NCI-H748 (cell line): ENCODE results near the gene TRAF3.
A peak's percentile ranks its signal among the peaks of the same experiment; 100 is the strongest.

ENCODE experiments used
- DNase-seq: peaks from one replicate; lab custom pipeline; 2025; ENCODE audit not compliant: unreplicated experiment; lab: John Stamatoyannopoulos, UW

The TRAF3 gene, protein sequence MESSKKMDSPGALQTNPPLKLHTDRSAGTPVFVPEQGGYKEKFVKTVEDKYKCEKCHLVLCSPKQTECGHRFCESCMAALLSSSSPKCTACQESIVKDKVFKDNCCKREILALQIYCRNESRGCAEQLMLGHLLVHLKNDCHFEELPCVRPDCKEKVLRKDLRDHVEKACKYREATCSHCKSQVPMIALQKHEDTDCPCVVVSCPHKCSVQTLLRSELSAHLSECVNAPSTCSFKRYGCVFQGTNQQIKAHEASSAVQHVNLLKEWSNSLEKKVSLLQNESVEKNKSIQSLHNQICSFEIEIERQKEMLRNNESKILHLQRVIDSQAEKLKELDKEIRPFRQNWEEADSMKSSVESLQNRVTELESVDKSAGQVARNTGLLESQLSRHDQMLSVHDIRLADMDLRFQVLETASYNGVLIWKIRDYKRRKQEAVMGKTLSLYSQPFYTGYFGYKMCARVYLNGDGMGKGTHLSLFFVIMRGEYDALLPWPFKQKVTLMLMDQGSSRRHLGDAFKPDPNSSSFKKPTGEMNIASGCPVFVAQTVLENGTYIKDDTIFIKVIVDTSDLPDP

GRCh38 chr14:102776761-102777710, at the start of gene TRAF3:
Gene TRAF3 (plus strand): TSS chr14:102777449. CDS start chr14:102870202, 92,753 bp downstream.
- peak; percentile 79 for DNase-seq

- no peak for DNase-seq
Measured at GRCh38 chr14:102728501-102728900, 48.7 kb upstream of the TRAF3 start.

GRCh38 chr14:102729268-102729667, 48.0 kb upstream of the TRAF3 start:
- DNase-seq = no peak

GRCh38 chr14:102729825-102730224, 47.4 kb upstream of the TRAF3 start:
- no peak for DNase-seq

DNA sequence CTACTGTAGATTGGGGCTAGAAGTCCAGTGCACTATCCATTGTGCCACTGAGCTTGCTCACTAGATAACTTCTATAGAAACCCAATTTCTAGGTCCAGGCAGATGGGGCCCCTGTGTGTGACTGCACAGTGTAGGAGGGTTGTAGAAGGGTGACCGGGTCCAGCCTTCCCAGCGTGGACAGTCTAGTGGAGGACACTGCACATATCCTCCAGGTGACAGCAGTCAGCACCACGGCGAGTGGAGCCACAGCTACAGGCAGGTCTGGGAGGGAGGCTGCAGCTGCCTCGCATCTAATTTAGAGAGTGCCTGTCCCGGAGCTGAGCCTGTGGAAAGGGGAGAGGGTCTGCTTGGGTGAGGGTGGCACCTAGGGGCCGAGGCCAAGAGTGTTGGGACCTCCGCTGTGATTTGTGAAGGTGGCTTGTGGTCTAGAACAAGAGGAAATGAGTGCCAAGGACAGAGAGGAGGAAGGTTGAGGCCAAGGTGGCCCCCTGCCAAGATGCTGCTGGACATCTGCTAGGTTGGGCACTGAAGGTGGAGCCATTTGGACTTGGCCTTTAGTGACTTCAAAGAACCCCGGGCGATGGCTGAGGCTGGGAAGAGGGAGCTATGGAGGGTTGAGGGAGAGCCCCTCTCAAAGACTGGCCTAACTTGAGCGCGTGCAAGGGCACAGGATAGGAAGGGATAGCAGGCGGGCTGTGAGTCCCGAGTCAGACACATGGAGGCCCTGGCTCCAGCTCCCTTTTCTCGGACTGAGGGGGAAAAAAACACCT, 46.0 kb upstream of the TRAF3 start:
- DNase-seq = no peak

DNA sequence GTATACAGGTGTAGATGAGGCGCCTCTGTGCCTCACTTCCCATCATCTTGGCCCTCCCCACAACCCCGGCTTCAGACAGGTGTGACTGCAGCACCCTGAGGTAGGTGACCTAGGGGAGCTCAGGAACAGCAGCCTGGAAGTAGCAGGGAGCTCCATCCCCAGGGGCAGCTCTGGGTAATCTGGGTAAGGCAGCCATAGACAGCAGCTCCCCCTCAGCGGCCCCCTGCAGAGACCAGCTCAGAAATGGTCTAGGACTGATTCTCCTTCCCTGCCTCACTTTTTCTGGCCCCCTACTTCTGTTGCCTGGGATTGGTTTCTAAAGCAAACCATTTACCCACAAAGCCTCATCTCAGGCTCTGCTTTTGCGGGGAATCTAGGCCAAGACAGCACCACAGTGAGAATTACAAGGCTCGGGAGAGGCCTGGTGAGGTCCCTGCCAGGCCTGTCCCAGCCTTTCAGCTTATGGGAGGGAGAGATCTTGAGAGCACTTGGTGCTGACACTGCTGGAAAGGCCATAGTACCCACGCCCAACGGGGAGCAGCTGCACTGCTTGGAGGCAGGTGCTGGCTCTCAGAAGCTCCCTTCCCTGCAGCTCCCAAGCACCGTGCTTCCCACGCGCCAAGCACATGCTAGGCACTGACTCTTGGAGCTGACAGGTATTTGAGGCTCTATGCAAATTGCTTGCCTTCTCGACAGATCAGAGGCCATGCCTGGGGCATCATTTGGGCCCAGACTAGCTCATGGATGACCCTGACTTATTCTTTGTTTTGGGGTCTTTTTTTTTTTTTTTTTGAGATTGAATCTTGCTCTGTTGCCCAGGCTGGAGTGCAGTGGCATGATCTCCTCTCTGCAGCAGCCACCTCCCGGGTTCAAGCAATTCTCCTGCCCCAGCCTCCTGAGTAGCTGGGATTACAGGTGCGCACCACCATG, 45.1 kb upstream of the TRAF3 start:
- DNase-seq = peak; percentile 24

GRCh38 chr14:102732924-102733323, 44.3 kb upstream of the TRAF3 start:
- no peak for DNase-seq

- DNase-seq = no peak
Measured at GRCh38 chr14:102733326-102733725, 43.9 kb upstream of the TRAF3 start.

DNA sequence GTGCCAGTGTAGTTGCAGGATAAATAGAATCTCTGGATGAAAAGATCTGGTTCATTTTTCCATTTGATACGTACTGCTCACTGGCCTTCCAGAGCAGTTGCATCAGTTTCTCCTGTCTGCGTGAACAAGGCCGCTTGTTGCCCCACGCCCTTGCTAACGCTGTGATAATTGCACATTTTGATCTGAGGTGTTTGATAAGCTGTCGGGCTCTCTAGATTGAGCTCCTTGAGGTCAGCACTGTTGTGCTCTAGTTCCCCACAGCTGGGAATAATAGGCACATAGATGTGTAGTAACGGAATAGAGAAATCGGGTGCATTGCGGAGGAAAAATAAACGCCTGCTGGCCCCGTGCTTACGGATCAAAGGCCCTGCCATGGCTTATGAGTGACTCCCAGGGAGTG, 42.8 kb upstream of the TRAF3 start:
- DNase-seq = no peak

DNA sequence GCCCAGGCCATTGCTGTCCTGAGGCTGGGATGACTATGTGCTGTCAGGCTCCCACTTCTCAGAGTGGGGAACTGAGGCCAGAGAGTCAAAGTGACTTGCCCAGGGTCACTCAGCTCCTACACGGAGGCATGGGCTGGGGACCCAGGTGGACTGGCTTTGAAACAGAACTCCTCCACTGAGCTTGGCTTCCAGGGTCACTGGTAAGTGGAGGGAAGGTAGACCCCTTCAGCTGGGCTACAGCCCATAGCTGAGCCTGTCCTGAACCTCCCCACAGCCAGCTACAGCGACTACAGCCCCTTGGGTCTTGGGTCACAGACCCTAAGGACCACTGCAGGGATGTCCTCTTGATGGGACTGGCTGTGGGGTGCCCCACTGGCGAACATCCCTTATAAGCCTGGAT, 40.3 kb upstream of the TRAF3 start:
- no peak for DNase-seq

DNA sequence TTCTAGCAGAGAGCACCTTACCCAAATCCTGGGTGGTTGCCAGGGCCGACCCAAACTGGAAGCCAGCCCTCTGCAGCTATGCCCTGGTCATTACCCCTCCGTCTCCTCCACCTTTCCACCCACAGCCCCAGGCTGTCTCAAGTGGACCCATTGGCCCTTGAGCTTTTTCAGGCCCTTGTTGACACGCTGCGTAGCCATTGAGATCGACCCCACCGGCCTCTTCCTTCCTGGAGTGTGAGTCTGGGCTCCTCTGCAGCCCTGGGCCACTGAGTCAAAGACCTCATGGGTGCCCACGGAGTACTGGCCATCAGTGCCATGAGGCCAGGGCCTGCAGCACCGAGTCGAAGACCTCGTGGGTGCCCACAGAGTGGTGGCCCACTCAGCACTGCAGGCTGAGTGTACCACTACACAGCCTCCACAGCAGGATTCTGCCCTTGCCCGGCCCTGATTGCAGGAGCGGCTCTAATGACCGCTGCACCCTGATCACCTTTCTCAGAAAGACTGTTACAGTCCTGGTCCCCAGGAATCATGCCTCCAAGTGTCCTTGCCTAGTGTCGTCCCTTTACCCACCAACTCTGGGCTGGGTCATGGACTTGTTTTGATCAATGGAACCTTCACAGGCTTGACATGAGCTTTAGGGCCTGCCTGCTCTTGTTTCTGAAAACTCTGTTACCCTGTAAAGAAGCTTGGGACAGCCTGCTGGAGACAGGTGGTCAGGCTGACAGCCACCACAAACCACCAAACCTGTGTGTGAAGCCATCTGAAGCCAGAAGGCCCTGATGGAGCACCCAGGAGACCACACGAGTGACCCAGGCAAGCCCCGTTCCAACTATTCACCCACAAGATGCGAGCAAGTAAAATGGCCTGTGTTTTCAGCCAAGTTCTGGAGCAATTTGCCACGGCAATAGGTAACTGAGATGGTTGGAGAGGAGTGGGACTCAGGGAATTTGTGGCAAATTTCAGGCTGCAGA, 39.6 kb upstream of the TRAF3 start:
- no peak for DNase-seq

DNA sequence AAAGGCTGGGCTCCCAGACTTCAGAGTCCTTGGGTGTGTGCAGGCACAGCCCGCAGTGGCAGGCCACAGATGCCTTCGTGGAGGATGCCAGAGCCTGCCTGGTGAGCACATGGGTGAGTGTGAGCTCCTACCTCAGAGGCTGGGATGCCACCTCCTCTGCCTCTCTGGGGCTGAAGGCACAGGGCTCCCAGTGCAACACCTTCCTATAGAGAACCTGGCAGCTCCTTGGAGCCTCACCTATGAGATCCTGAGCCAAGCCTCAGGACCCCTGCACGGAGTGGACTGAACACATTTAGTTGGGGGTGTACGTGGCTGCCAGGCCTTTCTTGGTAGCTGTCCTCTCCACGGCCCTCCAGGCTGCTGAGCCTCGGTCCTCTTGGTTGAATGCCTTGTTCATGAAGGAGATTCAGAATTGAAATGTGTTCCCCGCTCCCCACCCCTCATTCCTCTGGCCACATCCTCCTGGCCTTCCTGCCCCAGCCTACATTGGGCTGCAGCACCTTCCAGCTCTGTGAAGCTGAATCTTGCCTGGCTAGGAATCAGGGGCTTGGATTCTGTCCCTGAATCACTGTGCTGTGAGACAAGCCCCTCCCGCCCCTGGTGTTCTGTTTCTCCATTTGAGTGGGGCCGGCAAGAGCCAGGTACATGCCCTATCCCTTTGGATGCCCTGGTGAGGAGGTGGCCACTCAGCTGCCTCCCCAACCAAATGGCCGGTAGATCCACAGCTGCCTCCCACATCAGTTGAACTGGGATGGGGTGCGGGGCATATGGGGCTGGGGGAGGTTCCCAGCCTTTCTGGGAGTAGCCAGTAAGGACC, 38.7 kb upstream of the TRAF3 start:
- no peak for DNase-seq

- no peak for DNase-seq
Measured at GRCh38 chr14:102739190-102739469, 38.1 kb upstream of the TRAF3 start.

GRCh38 chr14:102746634-102747438, 30.4 kb upstream of the TRAF3 start:
- peak; percentile 17 for DNase-seq

- no peak for DNase-seq
Measured at GRCh38 chr14:102748806-102749205, 28.4 kb upstream of the TRAF3 start.

GRCh38 chr14:102749393-102750305, 27.6 kb upstream of the TRAF3 start:
- peak; percentile 96 for DNase-seq
